Tibial nerve (tissue), 4 donors: ENCODE data around the gene NTM.

Experiments used
- EP300 ChIP-seq, 2 donors: sonication (generic); formaldehyde crosslinking; IDR thresholded peaks; one replicate each; pipeline ENCODE4 v1.6.1; 2017; ENCODE audit warnings: antibody characterized with exemption in 2 of 2, mild to moderate bottlenecking in 1 of 2
- TF ChIP-seq, protein P1 (sequence below), 5 experiments: fragments of 200-600 bp in 3 of 5; fragments of 450-650 bp in 2 of 5; sonication (generic) in 3 of 5; IDR thresholded peaks; one replicate each; pipeline ENCODE4 v1.5.1; 2016 to 2019; ENCODE audit warnings: antibody characterized with exemption in 5 of 5, mild to moderate bottlenecking in 3 of 5, moderate library complexity in 2 of 5

DNA sequence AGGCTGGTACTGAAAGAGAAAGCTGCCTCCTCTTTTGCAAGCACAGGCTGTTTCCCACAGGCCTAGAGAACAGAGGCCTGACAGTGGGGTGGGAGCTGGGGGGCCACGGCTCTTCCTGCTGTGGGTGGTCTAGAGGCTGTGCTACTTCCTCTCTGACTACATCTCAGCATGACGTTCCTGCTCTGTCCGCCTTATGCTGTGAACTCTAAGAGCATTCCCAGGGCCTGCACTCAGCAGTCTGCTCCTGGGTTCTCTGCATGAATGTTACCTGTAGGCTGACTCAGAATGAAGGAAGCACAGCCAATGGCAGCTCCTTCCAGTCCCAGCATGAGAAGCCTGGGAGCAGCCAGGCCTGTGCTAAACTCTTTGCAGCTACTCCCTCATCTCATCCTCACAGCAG lies 534.3 kb downstream of the NTM start:
- no peak for TF ChIP-seq EP300 (IDR thresholded peaks at IDR 0.05)
- TF ChIP-seq, protein P1, sequence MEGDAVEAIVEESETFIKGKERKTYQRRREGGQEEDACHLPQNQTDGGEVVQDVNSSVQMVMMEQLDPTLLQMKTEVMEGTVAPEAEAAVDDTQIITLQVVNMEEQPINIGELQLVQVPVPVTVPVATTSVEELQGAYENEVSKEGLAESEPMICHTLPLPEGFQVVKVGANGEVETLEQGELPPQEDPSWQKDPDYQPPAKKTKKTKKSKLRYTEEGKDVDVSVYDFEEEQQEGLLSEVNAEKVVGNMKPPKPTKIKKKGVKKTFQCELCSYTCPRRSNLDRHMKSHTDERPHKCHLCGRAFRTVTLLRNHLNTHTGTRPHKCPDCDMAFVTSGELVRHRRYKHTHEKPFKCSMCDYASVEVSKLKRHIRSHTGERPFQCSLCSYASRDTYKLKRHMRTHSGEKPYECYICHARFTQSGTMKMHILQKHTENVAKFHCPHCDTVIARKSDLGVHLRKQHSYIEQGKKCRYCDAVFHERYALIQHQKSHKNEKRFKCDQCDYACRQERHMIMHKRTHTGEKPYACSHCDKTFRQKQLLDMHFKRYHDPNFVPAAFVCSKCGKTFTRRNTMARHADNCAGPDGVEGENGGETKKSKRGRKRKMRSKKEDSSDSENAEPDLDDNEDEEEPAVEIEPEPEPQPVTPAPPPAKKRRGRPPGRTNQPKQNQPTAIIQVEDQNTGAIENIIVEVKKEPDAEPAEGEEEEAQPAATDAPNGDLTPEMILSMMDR (IDR thresholded peaks at IDR 0.05): no peak
